ENCODE results near the gene LRAT. TPM values are rescaled to one million over a fixed set of nuclear protein-coding genes. Genes with fewer than 3 reads are reported as not detected.
"Not testable (repeated sequence)": the region's sequence is repeated elsewhere in the genome, so short reads cannot be mapped to it uniquely, and the experiment has no call there.

The LRAT gene
- total RNA-seq: not detected
- total RNA-seq: 0.23 to 0.30 reads per million in 2 donors

DNA sequence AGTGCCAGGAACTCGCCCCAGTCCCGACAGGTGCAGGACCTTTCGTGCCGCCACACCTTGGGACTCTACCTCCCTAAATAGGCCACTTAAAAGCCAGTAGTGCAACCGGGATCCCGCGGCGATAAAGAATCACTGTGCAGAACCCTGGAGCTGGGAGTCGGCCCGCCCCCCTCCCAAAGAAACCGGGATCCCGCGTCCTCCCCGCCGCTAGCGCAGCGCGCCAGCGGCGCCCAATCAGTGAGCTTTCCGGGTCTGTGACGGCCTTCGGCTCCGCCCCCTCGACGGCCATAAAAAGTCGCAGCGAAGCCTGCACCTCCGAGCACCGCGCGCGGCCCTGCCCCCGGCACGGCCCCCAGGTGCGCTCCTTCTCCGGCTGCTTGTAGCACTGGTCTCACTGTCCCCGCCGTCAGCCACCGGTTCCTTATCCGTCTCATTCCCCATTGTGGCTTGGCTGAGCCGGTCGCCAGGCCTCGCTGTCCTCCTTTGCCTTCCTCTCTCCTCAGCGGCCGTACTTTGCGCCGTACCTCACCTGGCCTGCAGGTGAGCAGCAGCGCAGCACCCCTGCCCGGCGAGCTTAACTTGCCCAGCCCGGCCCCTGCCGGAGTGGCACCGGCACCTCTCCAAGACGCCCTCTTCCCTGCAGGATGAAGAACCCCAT, at the start of gene LRAT:
Gene LRAT (plus strand): TSS at position 318 of the 658 bp plus-strand sequence. CDS start 327 bp downstream, at position 645.
- ATAC-seq: peak; percentile 91
- H3K36me3 Mint-ChIP-seq (ENCODE audit: low read depth): no peaks in the 10 kb centered on the region
- H3K4me3 Mint-ChIP-seq: peak within 1 kb of the TSS; percentile 94
- H3K4me1 Mint-ChIP-seq: peaks cover 13% of the 10 kb centered on the region
- H3K27me3 Mint-ChIP-seq: peaks cover 84% of the 10 kb centered on the region
- H3K27ac Mint-ChIP-seq: peak within 1 kb of the TSS; percentile 45
- DNase-seq: no peak
- H3K9me3 ChIP-seq (ENCODE audit: control insufficient read depth, low read length, poor library complexity, severe bottlenecking): no peaks in the 10 kb centered on the region

GRCh38 chr4:154707877-154708276, 35.9 kb upstream of the LRAT start:
- DNase-seq: no peak
- no peaks in the 10 kb centered on the region for H3K9me3 ChIP-seq (ENCODE audit: control insufficient read depth, low read length, poor library complexity, severe bottlenecking)
- H3K4me3 Mint-ChIP-seq: no peak overlapping the region
- H3K27ac Mint-ChIP-seq: no peak overlapping the region
- H3K36me3 Mint-ChIP-seq (ENCODE audit: low read depth): no peaks in the 10 kb centered on the region
- H3K27me3 Mint-ChIP-seq: no peaks in the 10 kb centered on the region
- ATAC-seq: no peak
- no peaks in the 10 kb centered on the region for H3K4me1 Mint-ChIP-seq

DNA sequence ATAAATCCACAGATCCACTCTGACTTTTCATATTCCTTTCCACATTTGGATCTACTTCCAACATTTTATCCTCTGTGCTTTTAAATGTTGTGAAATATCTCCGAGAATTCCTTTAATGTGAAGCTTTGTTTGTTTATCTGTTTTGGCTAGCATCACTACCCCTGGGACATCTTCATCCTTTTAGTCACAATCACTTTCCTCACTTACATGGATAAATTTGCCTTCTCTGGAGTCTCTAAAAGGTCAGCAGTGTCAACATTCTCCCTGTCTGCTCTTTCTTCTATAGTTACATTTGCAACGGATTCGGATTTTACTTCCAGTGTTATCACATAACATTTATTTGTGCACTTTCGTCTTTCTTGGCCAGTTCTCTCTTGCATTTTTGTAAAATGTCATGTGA, 34.2 kb upstream of the LRAT start:
- no peaks in the 10 kb centered on the region for H3K36me3 Mint-ChIP-seq (ENCODE audit: low read depth)
- H3K4me1 Mint-ChIP-seq: no peaks in the 10 kb centered on the region
- no peaks in the 10 kb centered on the region for H3K27me3 Mint-ChIP-seq
- DNase-seq (no peak), ATAC-seq (no peak)
- no peak overlapping the region for H3K27ac Mint-ChIP-seq
- H3K9me3 ChIP-seq (ENCODE audit: control insufficient read depth, low read length, poor library complexity, severe bottlenecking): no peaks in the 10 kb centered on the region
- no peak overlapping the region for H3K4me3 Mint-ChIP-seq

- no peak for DNase-seq
- Mint-ChIP-seq H3K4me3 (no peak overlapping the region), H3K27ac (no peak overlapping the region), H3K27me3 (no peaks in the 10 kb centered on the region), H3K4me1 (no peaks in the 10 kb centered on the region), H3K36me3 (ENCODE audit: low read depth) (no peaks in the 10 kb centered on the region)
- ATAC-seq: no peak
- H3K9me3 ChIP-seq (ENCODE audit: control insufficient read depth, low read length, poor library complexity, severe bottlenecking): no peaks in the 10 kb centered on the region
These were observed 32.3 kb upstream of the LRAT start for GRCh38 chr4:154711522-154711921.

- no peaks in the 10 kb centered on the region for H3K9me3 ChIP-seq (ENCODE audit: control insufficient read depth, low read length, poor library complexity, severe bottlenecking)
- H3K4me3 Mint-ChIP-seq: no peak overlapping the region
- H3K4me1 Mint-ChIP-seq: no peaks in the 10 kb centered on the region
- H3K27me3 Mint-ChIP-seq: no peaks in the 10 kb centered on the region
- H3K27ac Mint-ChIP-seq: no peak overlapping the region
- no peak for ATAC-seq
- no peaks in the 10 kb centered on the region for H3K36me3 Mint-ChIP-seq (ENCODE audit: low read depth)
- DNase-seq: no peak
These were observed 29.3 kb upstream of the LRAT start for GRCh38 chr4:154714339-154715040.

DNA sequence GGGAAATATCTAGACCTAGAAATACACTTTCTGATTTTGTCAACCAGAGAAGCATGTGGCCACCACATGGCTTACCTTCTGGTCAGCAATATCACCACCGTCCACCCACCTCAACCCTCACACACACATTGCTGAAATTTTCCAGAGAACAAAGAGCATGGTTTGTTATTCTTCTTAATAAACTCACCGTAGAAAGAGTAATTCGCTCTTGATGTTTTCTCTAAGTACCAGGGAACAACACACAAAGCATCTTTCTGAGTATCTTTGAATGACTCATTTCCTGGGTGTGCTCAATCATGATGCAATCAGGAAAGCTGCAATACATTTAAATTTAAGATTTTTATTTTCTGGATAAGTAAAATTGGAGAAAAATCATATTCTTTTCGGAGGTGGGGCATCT, 24.7 kb upstream of the LRAT start:
- H3K9me3 ChIP-seq (ENCODE audit: control insufficient read depth, low read length, poor library complexity, severe bottlenecking): no peaks in the 10 kb centered on the region
- Mint-ChIP-seq H3K36me3 (ENCODE audit: low read depth) (no peaks in the 10 kb centered on the region), H3K27me3 (peaks cover 6% of the 10 kb centered on the region), H3K4me1 (no peaks in the 10 kb centered on the region), H3K4me3 (no peak overlapping the region), H3K27ac (no peak overlapping the region)
- ATAC-seq: no peak
- no peak for DNase-seq

GRCh38 chr4:154720123-154720522, 23.7 kb upstream of the LRAT start:
- no peak for ATAC-seq
- H3K27me3 Mint-ChIP-seq: peaks cover 11% of the 10 kb centered on the region
- no peaks in the 10 kb centered on the region for H3K4me1 Mint-ChIP-seq
- no peak overlapping the region for H3K27ac Mint-ChIP-seq
- H3K9me3 ChIP-seq (ENCODE audit: control insufficient read depth, low read length, poor library complexity, severe bottlenecking): no peaks in the 10 kb centered on the region
- DNase-seq: no peak
- H3K36me3 Mint-ChIP-seq (ENCODE audit: low read depth): no peaks in the 10 kb centered on the region
- H3K4me3 Mint-ChIP-seq: no peak overlapping the region

DNA sequence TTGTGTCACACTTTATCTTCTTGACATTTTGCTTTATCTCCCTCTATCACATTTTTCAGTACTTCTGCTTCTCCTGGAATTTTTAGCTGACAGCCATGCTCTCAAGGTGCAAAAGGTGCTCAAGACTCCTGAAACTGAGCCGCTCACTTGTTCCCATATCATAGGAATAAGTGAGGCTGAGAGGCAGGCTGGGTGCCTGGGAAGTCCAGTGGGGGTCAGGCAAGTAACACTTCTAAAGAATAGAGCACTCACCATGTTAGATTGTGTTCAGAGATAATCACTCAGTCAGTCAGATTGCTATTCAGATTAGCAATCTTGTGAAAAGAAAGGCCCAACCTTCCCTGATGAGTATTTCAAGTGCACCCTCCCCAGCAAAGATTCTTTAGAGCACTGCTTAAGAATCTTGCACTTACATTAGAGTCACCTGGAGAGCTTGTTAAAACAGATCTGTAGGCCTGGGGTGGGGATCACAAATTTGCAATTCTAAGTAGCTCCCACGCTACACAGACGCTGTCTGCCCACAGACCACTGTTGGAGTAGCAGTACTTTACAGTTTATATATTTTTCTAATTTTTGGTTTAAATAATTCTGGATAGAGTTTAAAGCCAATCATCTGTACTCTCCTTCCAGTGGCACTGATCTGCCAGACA, 23.1 kb upstream of the LRAT start:
- Mint-ChIP-seq H3K27me3 (peaks cover 11% of the 10 kb centered on the region), H3K4me1 (no peaks in the 10 kb centered on the region), H3K36me3 (ENCODE audit: low read depth) (no peaks in the 10 kb centered on the region), H3K27ac (no peak overlapping the region), H3K4me3 (no peak overlapping the region)
- no peaks in the 10 kb centered on the region for H3K9me3 ChIP-seq (ENCODE audit: control insufficient read depth, low read length, poor library complexity, severe bottlenecking)
- ATAC-seq (no peak), DNase-seq (no peak)

GRCh38 chr4:154722262-154722661, 21.5 kb upstream of the LRAT start:
- no peak for ATAC-seq
- no peaks in the 10 kb centered on the region for H3K9me3 ChIP-seq (ENCODE audit: control insufficient read depth, low read length, poor library complexity, severe bottlenecking)
- H3K27me3 Mint-ChIP-seq: peaks cover 19% of the 10 kb centered on the region

GRCh38 chr4:154723601-154724000, 20.2 kb upstream of the LRAT start:
- H3K27me3 Mint-ChIP-seq: peaks cover 25% of the 10 kb centered on the region
- not testable (repeated sequence) for H3K36me3 Mint-ChIP-seq (ENCODE audit: low read depth); H3K27ac Mint-ChIP-seq; DNase-seq; H3K4me3 Mint-ChIP-seq; ATAC-seq; H3K9me3 ChIP-seq (ENCODE audit: control insufficient read depth, low read length, poor library complexity, severe bottlenecking); H3K4me1 Mint-ChIP-seq

More at GRCh38 chr4:154722262-154722661, 21.5 kb upstream of the LRAT start:
- H3K4me1 Mint-ChIP-seq: no peaks in the 10 kb centered on the region
- no peaks in the 10 kb centered on the region for H3K36me3 Mint-ChIP-seq (ENCODE audit: low read depth)
- no peak overlapping the region for H3K27ac Mint-ChIP-seq
- no peak overlapping the region for H3K4me3 Mint-ChIP-seq
- DNase-seq: no peak

DNA sequence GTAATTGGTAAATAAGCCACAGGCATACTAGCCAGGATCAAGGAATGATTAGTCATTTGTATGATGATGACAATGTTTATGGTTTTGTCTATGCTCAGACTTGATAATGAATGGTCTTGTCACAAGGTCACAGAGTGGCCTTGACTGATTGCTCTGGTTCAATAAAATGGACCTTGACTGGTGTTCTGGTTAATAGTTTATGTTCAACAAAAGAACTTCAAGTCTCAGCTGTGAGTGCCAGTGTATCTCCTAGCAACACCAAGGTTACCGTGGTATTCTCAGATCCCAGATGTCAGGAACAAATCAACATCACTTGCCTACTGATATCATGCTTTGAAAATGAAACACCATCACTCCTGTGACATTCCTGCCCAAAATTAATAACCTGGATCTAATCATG, 16.3 kb upstream of the LRAT start:
- no peak for ATAC-seq

GRCh38 chr4:154731756-154732155, 12.0 kb upstream of the LRAT start:
- DNase-seq (no peak), ATAC-seq (no peak)
- peaks cover 10% of the 10 kb centered on the region for H3K27me3 Mint-ChIP-seq
- no peak overlapping the region for H3K4me3 Mint-ChIP-seq
- H3K4me1 Mint-ChIP-seq: no peaks in the 10 kb centered on the region
- H3K36me3 Mint-ChIP-seq (ENCODE audit: low read depth): no peaks in the 10 kb centered on the region
- H3K9me3 ChIP-seq (ENCODE audit: control insufficient read depth, low read length, poor library complexity, severe bottlenecking): no peaks in the 10 kb centered on the region
- no peak overlapping the region for H3K27ac Mint-ChIP-seq

More for the DNA sequence above, 16.3 kb upstream of the LRAT start:
- Mint-ChIP-seq H3K4me1 (no peaks in the 10 kb centered on the region), H3K4me3 (no peak overlapping the region), H3K27ac (no peak overlapping the region), H3K36me3 (ENCODE audit: low read depth) (no peaks in the 10 kb centered on the region), H3K27me3 (peaks cover 19% of the 10 kb centered on the region)
- DNase-seq: no peak
- H3K9me3 ChIP-seq (ENCODE audit: control insufficient read depth, low read length, poor library complexity, severe bottlenecking): no peaks in the 10 kb centered on the region

DNA sequence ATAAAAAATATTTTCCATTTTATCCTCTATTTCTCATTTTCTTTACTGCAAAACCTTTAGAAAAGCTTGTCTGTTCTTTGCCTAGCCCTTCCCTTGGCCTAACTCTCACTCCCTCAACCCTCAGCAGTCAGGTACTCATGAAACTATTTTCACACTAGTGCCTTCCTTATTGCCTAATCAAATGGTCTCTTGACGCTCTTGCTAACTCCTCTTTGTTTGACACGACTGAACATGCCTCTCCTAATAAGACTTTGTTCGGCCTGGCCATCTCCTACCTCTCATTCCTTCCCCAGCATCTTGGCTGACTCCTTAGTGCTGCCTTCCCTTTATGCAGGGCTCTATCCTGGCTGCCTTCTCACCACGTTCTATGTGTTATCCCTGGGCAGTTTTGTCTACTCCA, 11.1 kb upstream of the LRAT start:
- ATAC-seq: no peak
- H3K4me1 Mint-ChIP-seq: no peaks in the 10 kb centered on the region

More for the DNA sequence above, 11.1 kb upstream of the LRAT start:
- DNase-seq: no peak
- Mint-ChIP-seq H3K4me3 (no peak overlapping the region), H3K36me3 (ENCODE audit: low read depth) (no peaks in the 10 kb centered on the region), H3K27me3 (peaks cover 7% of the 10 kb centered on the region), H3K27ac (no peak overlapping the region)
- no peaks in the 10 kb centered on the region for H3K9me3 ChIP-seq (ENCODE audit: control insufficient read depth, low read length, poor library complexity, severe bottlenecking)

Data from T-helper 17 cell (primary cell).